Endothelial cell of umbilical vein (primary cell): ENCODE data around the gene DUS1L. TPM values are rescaled to one million over a fixed set of nuclear protein-coding genes. Genes with fewer than 3 reads are reported as not detected.

Source experiments
- BruUV-seq: library from RNA; stranded (reverse); fragments of 400-500 nt; replicated peaks from 2 replicates; lab custom pipeline; 2021; lab: Mats Ljungman, UMichigan
- CTCF ChIA-PET: fragments of 300-600, 350-600 bp; sonication (Branson Sonifier 250); formaldehyde crosslinking; loops from one replicate; lab custom pipeline; 2021; ENCODE audit warnings: antibody characterized with exemption, inconsistent platforms; lab: Charles Lee
- POLR2A ChIA-PET: fragments of 300-600, 350-600 bp; sonication (Branson Sonifier 250); formaldehyde crosslinking; loops from one replicate; lab custom pipeline; 2021; ENCODE audit warnings: antibody characterized with exemption, inconsistent platforms; lab: Charles Lee
- DNase-seq: peaks from one replicate; pipeline ENCODE4 v3.0.0-alpha.2; 2011; ENCODE audit warnings: low read depth, low spot score
- FAIRE-seq: peaks from 2 replicates; lab custom pipeline; 2011; peaks lifted over from hg19 to GRCh38; lab: Jason Lieb, UNC
- H2AFZ ChIP-seq: 2 replicates; pipeline ENCODE4 v1.6.0; 2012; ENCODE audit warnings: low read depth, low read length, control low read depth, inconsistent platforms
- H3K27ac ChIP-seq: 2 replicates; pipeline ENCODE4 v1.5.1; 2011; ENCODE audit warnings: low read depth, mild to moderate bottlenecking, control low read depth, low read length, moderate library complexity; ENCODE audit not compliant: insufficient read depth
- H3K27me3 ChIP-seq, 2 experiments: 2 replicates each; pipeline versions ENCODE4 v1.6.0 to v1.6.1; 2011; ENCODE audit warnings: low read length in 2 of 2, mixed read lengths in 1 of 2; ENCODE audit not compliant: control insufficient read depth in 2 of 2, insufficient read depth in 2 of 2
- H3K36me3 ChIP-seq, 2 experiments: 2 replicates in 1 of 2; 3 replicates in 1 of 2; pipeline ENCODE4 v1.5.1; 2011; ENCODE audit warnings: low read length in 2 of 2, mild to moderate bottlenecking in 1 of 2, moderate library complexity in 1 of 2; ENCODE audit not compliant: control insufficient read depth in 2 of 2, insufficient read depth in 2 of 2; ENCODE audit errors: extremely low read depth in 1 of 2
- H3K4me1 ChIP-seq: 3 replicates; pipeline ENCODE4 v1.5.1; 2011; ENCODE audit warnings: mild to moderate bottlenecking, low read length; ENCODE audit not compliant: control insufficient read depth, insufficient read depth; ENCODE audit errors: extremely low read depth
- H3K4me2 ChIP-seq: 2 replicates; pipeline ENCODE4 v1.6.1; 2011; ENCODE audit warnings: low read length, control low read depth, mixed read lengths; ENCODE audit not compliant: insufficient read depth
- H3K4me3 ChIP-seq, 3 experiments: fragments of 200-600 bp in 1 of 3; sonication (generic), shearing (Covaris generic) in 1 of 3; replicated peaks in 1 of 3; 2 replicates each; pipeline ENCODE4 v1.5.1; 2011 to 2016; ENCODE audit warnings: control low read depth in 3 of 3, low read length in 3 of 3, mild to moderate bottlenecking in 2 of 3, inconsistent platforms in 1 of 3, low read depth in 1 of 3, moderate library complexity in 1 of 3; ENCODE audit not compliant: insufficient read depth in 1 of 3
- H3K79me2 ChIP-seq: 2 replicates; pipeline ENCODE4 v1.6.0; 2012; ENCODE audit warnings: low read length, inconsistent platforms; ENCODE audit not compliant: control insufficient read depth, insufficient read depth
- H3K9ac ChIP-seq: replicated peaks from 2 replicates; pipeline ENCODE3; 2011; ENCODE audit warnings: low read length, control low read depth; ENCODE audit not compliant: insufficient read depth; ENCODE audit errors: extremely low read depth
- H3K9me1 ChIP-seq: replicated peaks from 3 replicates; pipeline ENCODE4 v1.6.0; 2011; ENCODE audit warnings: mild to moderate bottlenecking, low read length; ENCODE audit not compliant: control insufficient read depth, insufficient read depth; ENCODE audit errors: extremely low read depth
- H3K9me3 ChIP-seq: replicated peaks from 2 replicates; pipeline ENCODE4 v1.5.1; 2012; ENCODE audit warnings: low read length, inconsistent platforms; ENCODE audit not compliant: control insufficient read depth, insufficient read depth
- H4K20me1 ChIP-seq: replicated peaks from 2 replicates; pipeline ENCODE3; 2011; ENCODE audit warnings: mild to moderate bottlenecking, low read length; ENCODE audit not compliant: control insufficient read depth, insufficient read depth; ENCODE audit errors: extremely low read depth
- EZH2 ChIP-seq: IDR thresholded peaks from 2 replicates; pipeline ENCODE4 v1.6.1; 2012; ENCODE audit warnings: borderline replicate concordance, low read depth, mild to moderate bottlenecking, moderate library complexity, low read length, inconsistent platforms; ENCODE audit not compliant: severe bottlenecking
- FOS ChIP-seq: IDR thresholded peaks from 2 replicates; pipeline ENCODE4 v1.6.1; 2011; ENCODE audit warnings: mild to moderate bottlenecking, low read length, moderate library complexity, borderline replicate concordance; ENCODE audit not compliant: insufficient read depth
- GATA2 ChIP-seq: IDR thresholded peaks from 2 replicates; pipeline ENCODE4 v1.7.0; 2011; ENCODE audit warnings: low read depth, mild to moderate bottlenecking, moderate library complexity, mixed read lengths, low read length; ENCODE audit not compliant: insufficient read length, insufficient read depth
- JUN ChIP-seq: IDR thresholded peaks from 2 replicates; pipeline ENCODE4 v1.6.1; 2011; ENCODE audit warnings: borderline replicate concordance, low read depth; ENCODE audit not compliant: insufficient read length, insufficient read depth
- POLR2A ChIP-seq: IDR thresholded peaks from 2 replicates; pipeline ENCODE4 v1.6.1; 2012; ENCODE audit warnings: low read depth, mild to moderate bottlenecking, control low read depth, low read length
- POLR2AphosphoS5 ChIP-seq: IDR thresholded peaks from 2 replicates; pipeline ENCODE4 v1.6.1; 2012; ENCODE audit warnings: low read depth, mild to moderate bottlenecking, control low read depth, low read length, moderate library complexity; ENCODE audit not compliant: insufficient read depth
- dilution Hi-C: fragments of 300-500 bp; cut with MboI; formaldehyde crosslinking; loops from one replicate; pipeline ENCODE4 v1.15.0; 2019; ENCODE audit warnings: low sequenced_read_pairs; ENCODE audit not compliant: extremely low pct_ligation_motif_present
- intact Hi-C: fragments of 100-400 bp; cut with micrococcal nuclease; formaldehyde crosslinking; loops from one replicate; pipeline ENCODE4 v1.10.0; 2022
- polyA plus RNA-seq, 4 experiments: library from polyadenylated mRNA; depleted of rRNA in 3 of 4; stranded (reverse) in 3 of 4; unstranded in 1 of 4; fragments of >200 nt; gene quantifications; 2 replicates each; pipeline versions ENCODE4 v1.2.1 to v1.2.3, GENCODE V29; 2011 to 2012; ENCODE audit warnings: missing spikeins in 1 of 4
- total RNA-seq: library from RNA; stranded (reverse); gene quantifications from 2 replicates; pipeline ENCODE4 v1.2.3, GENCODE V29; 2021
- TF ChIP-seq, protein P1 (sequence below): IDR thresholded peaks from 2 replicates; pipeline ENCODE4 v1.6.1; 2011; ENCODE audit not compliant: insufficient read depth, insufficient read length
- TF ChIP-seq, protein P2 (sequence below), 2 donors: IDR thresholded peaks; 1 replicate in 1 of 2; 2 replicates in 1 of 2; pipeline ENCODE4 v1.5.1; 2011; ENCODE audit warnings: low read length in 2 of 2, mild to moderate bottlenecking in 2 of 2, moderate library complexity in 2 of 2, control low read depth in 1 of 2, inconsistent platforms in 1 of 2, low read depth in 1 of 2; ENCODE audit not compliant: insufficient read depth in 1 of 2; ENCODE audit errors: extremely low read depth in 1 of 2

DUS1L gene
- total and polyA plus RNA-seq, 2 donors (not counting 3 experiments of a cell fraction or from before 2014, with no cell fraction given) = 60.1 to 92.9 TPM

DNA sequence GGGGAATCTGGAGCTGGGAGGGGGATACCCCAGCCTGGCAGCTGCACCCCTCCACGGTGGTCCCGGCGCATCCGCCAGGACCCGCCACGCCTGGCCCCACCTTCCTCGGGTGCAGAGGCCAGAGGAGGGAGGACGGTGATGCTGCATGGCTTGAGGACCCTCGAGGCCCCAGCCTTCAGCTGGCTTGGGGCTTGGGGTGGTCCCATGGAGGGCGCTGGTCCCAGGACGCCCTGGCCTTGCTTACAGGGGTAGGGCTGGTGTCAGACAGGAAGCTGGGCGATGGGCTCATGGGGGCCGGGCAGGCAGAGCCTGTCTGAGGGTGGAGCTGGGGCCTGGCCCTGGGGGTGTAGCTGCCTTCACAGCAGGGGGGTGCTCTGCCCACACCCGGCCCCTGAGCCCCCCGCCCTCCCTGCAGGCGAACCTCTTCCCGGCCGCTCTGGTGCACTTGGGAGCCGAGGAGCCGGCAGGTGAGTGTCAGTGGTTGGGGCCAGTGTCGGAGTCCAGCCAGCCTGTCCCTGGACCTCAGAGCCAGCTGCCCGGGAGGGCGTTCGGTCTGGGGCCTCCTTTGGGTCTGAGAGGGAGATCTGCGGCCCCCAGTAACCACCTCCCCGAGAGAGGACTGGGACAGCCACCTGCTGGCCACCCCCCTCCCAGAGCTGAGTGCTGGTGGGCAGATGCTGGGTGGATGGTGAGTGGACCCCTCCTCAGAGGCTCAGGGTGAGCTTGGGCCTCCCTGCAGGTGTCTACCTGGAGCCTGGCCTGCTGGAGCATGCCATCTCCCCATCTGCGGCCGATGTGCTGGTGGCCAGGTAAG is 49.3 kb downstream of the DUS1L start:
- Histone ChIP-seq H2AFZ (no peak overlapping the region), H3K27me3 (no peaks in the 10 kb centered on the region), H3K79me2 (no peaks in the 10 kb centered on the region), H3K4me1 (no peaks in the 10 kb centered on the region), H3K9ac (no peak overlapping the region), H3K27ac (no peak overlapping the region), H3K4me3 (no peak overlapping the region), H3K9me3 (no peaks in the 10 kb centered on the region), H3K36me3 (no peaks in the 10 kb centered on the region), H3K9me1 (no peaks in the 10 kb centered on the region), H3K4me2 (no peak overlapping the region), H4K20me1 (no peaks in the 10 kb centered on the region)
- no TSS peak for BruUV-seq
- POLR2A ChIA-PET = no interaction called here
- dilution Hi-C loops = no loop called here
- DNase-seq (no peak), FAIRE-seq (no peak)
- intact Hi-C loops = no loop called here
- no peak for TF ChIP-seq FOS
- no peak for TF ChIP-seq EZH2
- no peak for TF ChIP-seq POLR2AphosphoS5
- no peak for TF ChIP-seq JUN
- CTCF ChIA-PET = interaction anchor here (2.6 to 9.1 kb wide), 2 partner anchors 12 to 56 kb away, joined by 8 to 345 read pairs; partner anchors contain the start of gene NOTUM

DNA sequence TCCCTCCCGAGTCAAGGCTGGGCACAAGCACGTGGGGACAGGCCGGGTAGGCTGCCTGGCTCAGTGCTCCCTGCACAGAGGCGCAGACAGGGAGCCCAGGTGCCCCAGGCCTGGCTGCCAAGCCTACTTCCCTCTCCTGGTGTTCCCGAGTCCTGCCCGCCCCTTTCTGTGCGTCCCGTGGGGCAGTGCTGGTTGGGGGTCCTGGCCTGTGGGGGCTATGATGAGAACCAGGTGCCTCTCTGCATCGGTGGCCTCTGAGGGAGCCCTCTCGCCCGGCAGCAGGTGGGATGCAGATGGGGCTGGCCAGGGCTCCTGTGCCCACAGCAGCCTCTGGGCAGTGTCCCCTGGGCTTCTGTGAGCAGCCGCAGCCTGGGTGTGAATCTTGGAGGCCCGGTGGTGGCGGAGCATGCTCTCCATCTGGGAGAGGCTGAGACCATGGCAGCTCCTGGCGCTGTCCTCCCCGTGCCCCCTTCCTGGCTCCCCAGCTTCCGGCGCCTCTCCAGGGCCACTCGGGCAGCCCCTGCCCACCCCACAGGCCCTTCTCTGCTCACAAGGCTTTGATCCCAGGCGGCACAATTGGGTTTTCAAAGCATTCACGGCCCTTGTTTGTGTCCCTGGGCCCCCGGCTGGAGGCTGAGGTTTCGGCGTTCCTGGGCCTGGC is 50.2 kb downstream of the DUS1L start:
- Histone ChIP-seq H3K27ac (no peak overlapping the region), H3K9me3 (no peaks in the 10 kb centered on the region), H2AFZ (no peak overlapping the region), H3K4me1 (no peaks in the 10 kb centered on the region), H3K79me2 (no peaks in the 10 kb centered on the region), H3K4me2 (no peak overlapping the region), H3K9me1 (no peaks in the 10 kb centered on the region), H3K9ac (no peak overlapping the region), H3K4me3 (no peak overlapping the region), H3K36me3 (no peaks in the 10 kb centered on the region), H3K27me3 (no peaks in the 10 kb centered on the region), H4K20me1 (no peaks in the 10 kb centered on the region)
- intact Hi-C loops (no loop called here), dilution Hi-C loops (no loop called here)
- BruUV-seq = no TSS peak
- TF ChIP-seq, protein P1, sequence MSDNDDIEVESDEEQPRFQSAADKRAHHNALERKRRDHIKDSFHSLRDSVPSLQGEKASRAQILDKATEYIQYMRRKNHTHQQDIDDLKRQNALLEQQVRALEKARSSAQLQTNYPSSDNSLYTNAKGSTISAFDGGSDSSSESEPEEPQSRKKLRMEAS = no peak
- TF ChIP-seq, protein P2, sequence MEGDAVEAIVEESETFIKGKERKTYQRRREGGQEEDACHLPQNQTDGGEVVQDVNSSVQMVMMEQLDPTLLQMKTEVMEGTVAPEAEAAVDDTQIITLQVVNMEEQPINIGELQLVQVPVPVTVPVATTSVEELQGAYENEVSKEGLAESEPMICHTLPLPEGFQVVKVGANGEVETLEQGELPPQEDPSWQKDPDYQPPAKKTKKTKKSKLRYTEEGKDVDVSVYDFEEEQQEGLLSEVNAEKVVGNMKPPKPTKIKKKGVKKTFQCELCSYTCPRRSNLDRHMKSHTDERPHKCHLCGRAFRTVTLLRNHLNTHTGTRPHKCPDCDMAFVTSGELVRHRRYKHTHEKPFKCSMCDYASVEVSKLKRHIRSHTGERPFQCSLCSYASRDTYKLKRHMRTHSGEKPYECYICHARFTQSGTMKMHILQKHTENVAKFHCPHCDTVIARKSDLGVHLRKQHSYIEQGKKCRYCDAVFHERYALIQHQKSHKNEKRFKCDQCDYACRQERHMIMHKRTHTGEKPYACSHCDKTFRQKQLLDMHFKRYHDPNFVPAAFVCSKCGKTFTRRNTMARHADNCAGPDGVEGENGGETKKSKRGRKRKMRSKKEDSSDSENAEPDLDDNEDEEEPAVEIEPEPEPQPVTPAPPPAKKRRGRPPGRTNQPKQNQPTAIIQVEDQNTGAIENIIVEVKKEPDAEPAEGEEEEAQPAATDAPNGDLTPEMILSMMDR (IDR thresholded peaks at IDR 0.05; ENCODE audit: extremely low read depth in 1 of 2, insufficient read depth in 1 of 2, low read depth in 1 of 2, low read length in 2 of 2) = no peak
- no peak for TF ChIP-seq FOS
- no peak for TF ChIP-seq POLR2AphosphoS5
- TF ChIP-seq GATA2 = no peak
- TF ChIP-seq JUN = no peak
- no peak for TF ChIP-seq POLR2A
- no peak for TF ChIP-seq EZH2
- ChIA-PET POLR2A (no interaction called here), CTCF (interaction anchor here (2.6 to 9.1 kb wide), 2 partner anchors 12 to 55 kb away, joined by 8 to 345 read pairs; partner anchors contain the start of gene NOTUM)
- no peak for DNase-seq
- FAIRE-seq = no peak
